ENCODE measurements around the gene MRTFA. TPM values are rescaled to one million over a fixed set of nuclear protein-coding genes. Genes with fewer than 3 reads are reported as not detected.

MRTFA gene
- total and polyA plus RNA-seq, 8 donors = 22.5 to 58.0 (median 26.5) TPM

DNA sequence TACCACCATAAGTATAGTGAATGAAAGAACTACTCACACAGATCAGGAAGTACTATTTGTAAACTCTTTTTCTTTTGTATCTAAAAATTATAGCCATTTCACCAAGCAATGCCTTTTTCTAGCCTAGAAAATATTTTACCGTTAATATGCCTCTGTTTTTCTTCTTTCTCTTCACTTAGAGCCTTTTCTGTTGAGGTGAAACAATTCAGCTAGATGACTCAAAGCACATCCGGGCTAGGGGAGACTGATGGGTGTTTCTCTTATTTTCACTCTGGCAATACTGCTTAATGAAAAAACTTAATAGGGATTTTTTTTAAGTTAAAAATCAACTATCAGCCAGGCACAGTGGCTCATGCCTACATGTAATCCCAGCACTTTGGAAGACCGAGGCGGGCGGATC, 172.8 kb downstream of the MRTFA start:
- ATAC-seq (peak; percentile 9), DNase-seq (no peak)

DNA sequence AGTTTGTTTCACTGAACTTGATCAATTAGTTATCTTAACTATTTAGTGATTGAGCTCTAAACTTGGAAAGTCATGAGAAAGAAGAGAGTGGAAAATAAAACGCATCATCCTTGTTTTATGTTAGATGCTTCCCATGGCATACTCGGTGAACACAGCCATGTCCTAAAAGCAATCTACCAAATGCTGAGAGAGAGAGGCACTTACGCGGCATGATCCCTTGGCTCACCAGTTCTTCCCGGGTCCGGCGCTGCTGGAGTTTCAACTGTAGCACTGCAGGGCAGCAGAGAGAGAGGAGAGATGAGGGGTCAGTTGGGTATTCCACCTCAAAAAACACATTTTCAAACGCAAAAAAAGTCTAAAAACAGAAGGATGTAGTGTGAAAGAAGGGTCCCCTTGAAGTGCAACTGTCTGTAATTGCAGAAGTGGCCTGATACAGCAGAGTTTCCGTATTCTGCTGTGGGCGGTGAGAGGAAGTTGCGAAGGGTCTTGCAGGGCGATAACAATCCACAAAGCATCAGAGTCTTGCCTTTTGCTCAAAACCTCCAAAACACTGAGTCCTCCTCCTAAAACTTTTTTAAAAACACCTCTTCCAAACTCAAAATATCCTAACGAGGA, 173.4 kb downstream of the MRTFA start:
- Histone ChIP-seq H3K36me3 (peaks cover 0 to 14% of the 10 kb centered on the region in 2 donors), H3K4me1 (peaks cover 0 to 49% of the 10 kb centered on the region in 2 donors), H3K27me3 (no peaks in the 10 kb centered on the region), H3K27ac (peak overlapping the region in 1 of 2 donors; percentile 92), H3K9me3 (no peaks in the 10 kb centered on the region), H3K4me3 (peak overlapping the region in 1 of 2 donors; percentile 42)
- TF ChIP-seq, protein P1, sequence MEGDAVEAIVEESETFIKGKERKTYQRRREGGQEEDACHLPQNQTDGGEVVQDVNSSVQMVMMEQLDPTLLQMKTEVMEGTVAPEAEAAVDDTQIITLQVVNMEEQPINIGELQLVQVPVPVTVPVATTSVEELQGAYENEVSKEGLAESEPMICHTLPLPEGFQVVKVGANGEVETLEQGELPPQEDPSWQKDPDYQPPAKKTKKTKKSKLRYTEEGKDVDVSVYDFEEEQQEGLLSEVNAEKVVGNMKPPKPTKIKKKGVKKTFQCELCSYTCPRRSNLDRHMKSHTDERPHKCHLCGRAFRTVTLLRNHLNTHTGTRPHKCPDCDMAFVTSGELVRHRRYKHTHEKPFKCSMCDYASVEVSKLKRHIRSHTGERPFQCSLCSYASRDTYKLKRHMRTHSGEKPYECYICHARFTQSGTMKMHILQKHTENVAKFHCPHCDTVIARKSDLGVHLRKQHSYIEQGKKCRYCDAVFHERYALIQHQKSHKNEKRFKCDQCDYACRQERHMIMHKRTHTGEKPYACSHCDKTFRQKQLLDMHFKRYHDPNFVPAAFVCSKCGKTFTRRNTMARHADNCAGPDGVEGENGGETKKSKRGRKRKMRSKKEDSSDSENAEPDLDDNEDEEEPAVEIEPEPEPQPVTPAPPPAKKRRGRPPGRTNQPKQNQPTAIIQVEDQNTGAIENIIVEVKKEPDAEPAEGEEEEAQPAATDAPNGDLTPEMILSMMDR (IDR thresholded peaks at IDR 0.05) = no peak
- no peak for DNase-seq
- intact Hi-C loops (cut with DNase I) = no loop called here
- ATAC-seq = peak; percentile 77

More for the DNA sequence above, 172.8 kb downstream of the MRTFA start:
- TF ChIP-seq, protein P1 (IDR thresholded peaks at IDR 0.05) = no peak
- peaks cover 0 to 14% of the 10 kb centered on the region in 2 donors for H3K36me3 ChIP-seq
- peaks cover 0 to 47% of the 10 kb centered on the region in 2 donors for H3K4me1 ChIP-seq
- intact Hi-C loops (cut with DNase I) = no loop called here
- H3K4me3 ChIP-seq = peak overlapping the region in 1 of 2 donors; percentile 42
- H3K27ac ChIP-seq = peak overlapping the region in 1 of 2 donors; percentile 92
- H3K9me3 ChIP-seq = no peaks in the 10 kb centered on the region
- no peaks in the 10 kb centered on the region for H3K27me3 ChIP-seq

DNA sequence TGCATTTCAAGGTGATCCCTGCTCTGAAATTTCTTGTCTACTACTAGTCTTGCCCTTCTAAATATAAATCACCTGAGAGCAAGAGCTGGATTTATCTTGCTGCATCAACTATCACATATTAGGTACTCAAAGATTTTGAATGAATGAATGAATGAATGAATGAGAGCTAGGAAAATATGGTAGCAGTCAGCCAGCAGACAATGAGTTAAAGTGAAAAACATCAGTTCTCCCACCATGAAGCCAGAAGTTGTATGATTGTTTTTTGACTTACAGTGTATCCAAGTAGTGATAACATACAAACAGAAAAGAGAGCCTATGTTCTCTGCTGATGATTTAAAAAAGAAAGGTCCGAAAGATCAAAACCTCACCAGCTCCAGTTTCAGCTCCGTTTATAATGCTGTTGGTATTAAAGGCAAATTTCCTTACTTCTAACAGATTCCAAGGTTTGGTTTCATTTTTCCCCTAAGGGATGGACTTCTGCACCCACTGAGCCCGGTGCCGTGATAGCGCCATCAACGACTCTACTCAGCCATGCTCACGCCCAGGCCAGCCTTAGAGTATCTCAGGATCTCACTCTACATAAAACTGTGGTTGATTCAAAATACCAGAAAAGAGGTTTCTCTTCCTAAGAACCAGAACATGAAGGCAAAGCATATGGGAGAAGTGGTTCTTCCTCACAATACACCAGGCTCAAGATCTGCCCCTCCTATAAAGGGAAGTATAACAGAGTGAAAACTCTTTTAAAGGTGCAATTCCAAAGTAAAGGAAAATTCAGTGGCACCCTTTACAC, 174.1 kb downstream of the MRTFA start:
- H3K27ac ChIP-seq = peak overlapping the region; percentile 10 to 92
- H3K27me3 ChIP-seq = no peaks in the 10 kb centered on the region
- TF ChIP-seq, protein P1 (IDR thresholded peaks at IDR 0.05) = no peak
- peaks cover 0 to 56% of the 10 kb centered on the region in 2 donors for H3K4me1 ChIP-seq
- peak overlapping the region in 1 of 2 donors; percentile 42 for H3K4me3 ChIP-seq
- DNase-seq (no peak), ATAC-seq (peak; percentile 58)
- no peaks in the 10 kb centered on the region for H3K9me3 ChIP-seq
- H3K36me3 ChIP-seq = peaks cover 0 to 14% of the 10 kb centered on the region in 2 donors
- intact Hi-C loops (cut with DNase I) = no loop called here

DNA sequence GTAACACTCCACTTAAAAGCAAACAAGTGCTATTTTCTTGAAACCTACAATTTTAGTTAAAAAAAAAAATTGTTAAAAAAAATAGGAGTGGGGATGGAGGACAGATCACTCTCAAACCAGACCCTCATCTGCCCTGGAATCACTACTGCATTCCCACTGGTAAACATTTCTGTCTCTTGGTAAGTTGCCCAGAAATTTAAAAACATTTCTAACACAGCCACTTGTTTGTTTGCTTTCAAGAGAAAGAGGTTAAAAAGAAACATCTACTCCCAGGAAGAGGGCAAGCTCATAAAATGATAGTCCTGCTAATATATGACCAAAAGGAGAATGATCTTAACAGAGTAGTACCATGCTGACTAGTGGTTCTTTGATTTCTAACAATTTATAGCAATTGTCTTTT, 182.8 kb downstream of the MRTFA start:
- intact Hi-C loops (cut with DNase I) = no loop called here
- Histone ChIP-seq H3K27me3 (no peaks in the 10 kb centered on the region), H3K4me1 (peaks cover 22 to 84% of the 10 kb centered on the region in 2 donors), H3K36me3 (peaks cover 0 to 6% of the 10 kb centered on the region in 2 donors), H3K9me3 (no peaks in the 10 kb centered on the region), H3K27ac (no peak overlapping the region), H3K4me3 (no peak overlapping the region)
- DNase-seq (peak in 1 of 4 donors; percentile 33), ATAC-seq (no peak)
- TF ChIP-seq, protein P1 (IDR thresholded peaks at IDR 0.05) = no peak

All from left lung (tissue), 10 donors.